ENCODE results near the gene ASGR1. TPM values are rescaled to one million over a fixed set of nuclear protein-coding genes. Genes with fewer than 3 reads are reported as not detected.
"Not testable (repeated sequence)": the region's sequence is repeated elsewhere in the genome, so short reads cannot be mapped to it uniquely, and the experiment has no call there.

Gene ASGR1
- total RNA-seq, 2 experiments from 2014 or later = 0.65 to 1.3 TPM

- POLR2A ChIA-PET = no interaction called here
- CTCF ChIA-PET = no interaction called here
Measured at GRCh38 chr17:7196651-7197401, 17.7 kb upstream of the ASGR1 start.

- CTCF ChIA-PET = no interaction called here
- POLR2A ChIA-PET = interaction anchor here (0.5 kb wide), 1 partner anchor 18 kb away, joined by 3 read pairs; no protein-coding TSS in a partner anchor
Measured at GRCh38 chr17:7195971-7196370, 16.8 kb upstream of the ASGR1 start.

GRCh38 chr17:7192271-7192937 is 13.2 kb upstream of the ASGR1 start:
- ChIA-PET CTCF (interaction anchor here (1.6 kb wide), 1 partner anchor 11 kb away, joined by 4 read pairs; no protein-coding TSS in a partner anchor), POLR2A (no interaction called here)

- ChIA-PET POLR2A (interaction anchor here (0.6 kb wide), 1 partner anchor 150 kb away, joined by 5 read pairs; no protein-coding TSS in a partner anchor), CTCF (interaction anchor here (0.7 to 0.9 kb wide), 2 partner anchors 180 to 358 kb away, joined by 3 to 4 read pairs; no protein-coding TSS in a partner anchor)
Measured at GRCh38 chr17:7191571-7192270, 12.6 kb upstream of the ASGR1 start.

- CTCF ChIA-PET = interaction anchor here (0.7 to 0.9 kb wide), 2 partner anchors 179 to 358 kb away, joined by 3 to 4 read pairs; no protein-coding TSS in a partner anchor
- POLR2A ChIA-PET = interaction anchor here (0.6 kb wide), 1 partner anchor 149 kb away, joined by 5 read pairs; no protein-coding TSS in a partner anchor
Measured at GRCh38 chr17:7191069-7191468, 11.9 kb upstream of the ASGR1 start.

- ChIA-PET CTCF (no interaction called here), POLR2A (no interaction called here)
Measured at GRCh38 chr17:7190276-7190917, 11.2 kb upstream of the ASGR1 start.

GRCh38 chr17:7186241-7186640 is 7.1 kb upstream of the ASGR1 start:
- ChIA-PET POLR2A (no interaction called here), CTCF (interaction anchor here (0.9 kb wide), 1 partner anchor 12 kb away, joined by 3 read pairs; no protein-coding TSS in a partner anchor)

GRCh38 chr17:7184647-7185046 is 5.5 kb upstream of the ASGR1 start:
- CTCF ChIA-PET = interaction anchor here (1.1 kb wide), 1 partner anchor 16 kb away, joined by 3 read pairs; no protein-coding TSS in a partner anchor
- POLR2A ChIA-PET = interaction anchor here (0.7 kb wide), 1 partner anchor 139 kb away, joined by 3 read pairs; no protein-coding TSS in a partner anchor

- ChIA-PET POLR2A (interaction anchor here (0.7 kb wide), 1 partner anchor 138 kb away, joined by 3 read pairs; no protein-coding TSS in a partner anchor), CTCF (no interaction called here)
Measured at GRCh38 chr17:7184091-7184488, 4.9 kb upstream of the ASGR1 start.

- ChIA-PET POLR2A (interaction anchor here (0.7 kb wide), 1 partner anchor 138 kb away, joined by 3 read pairs; no protein-coding TSS in a partner anchor), CTCF (no interaction called here)
Measured at GRCh38 chr17:7183433-7184090, 4.4 kb upstream of the ASGR1 start.

GRCh38 chr17:7182101-7182500 is 2.9 kb upstream of the ASGR1 start:
- POLR2A ChIA-PET = not testable (repeated sequence)
- CTCF ChIA-PET = interaction anchor here (0.8 kb wide), 1 partner anchor 18 kb away, joined by 3 read pairs; no protein-coding TSS in a partner anchor

GRCh38 chr17:7178973-7179316 is 225 bp downstream of the ASGR1 start:
- ChIA-PET POLR2A (no interaction called here), CTCF (interaction anchor here (0.7 kb wide), 1 partner anchor 771 kb away, joined by 3 read pairs; no protein-coding TSS in a partner anchor)

GRCh38 chr17:7177954-7178477 is 1.2 kb downstream of the ASGR1 start:
- ChIA-PET CTCF (interaction anchor here (1.1 to 2.1 kb wide), 8 partner anchors 10 to 174 kb away, joined by 3 to 12 read pairs (median 4); partner anchors contain the start of gene SLC16A11), POLR2A (interaction anchor here (0.7 kb wide), 1 partner anchor 18 kb away, joined by 3 read pairs; no protein-coding TSS in a partner anchor)

- POLR2A ChIA-PET = interaction anchor here (0.7 to 0.8 kb wide), 2 partner anchors 18 to 130 kb away, joined by 3 to 4 read pairs; no protein-coding TSS in a partner anchor
Measured at GRCh38 chr17:7177191-7177953, 1.8 kb downstream of the ASGR1 start.

GRCh38 chr17:7176841-7177190 is 2.4 kb downstream of the ASGR1 start:
- POLR2A ChIA-PET = interaction anchor here (0.8 kb wide), 1 partner anchor 129 kb away, joined by 4 read pairs; no protein-coding TSS in a partner anchor
- CTCF ChIA-PET = interaction anchor here (0.7 to 2.1 kb wide), 11 partner anchors 9 to 333 kb away, joined by 3 to 12 read pairs (median 4); partner anchors contain the start of gene SLC16A11

More at GRCh38 chr17:7177191-7177953, 1.8 kb downstream of the ASGR1 start:
- CTCF ChIA-PET = interaction anchor here (0.7 to 2.1 kb wide), 11 partner anchors 10 to 333 kb away, joined by 3 to 12 read pairs (median 4); partner anchors contain the start of gene SLC16A11

GRCh38 chr17:7176107-7176840 is 2.9 kb downstream of the ASGR1 start:
- ChIA-PET POLR2A (interaction anchor here (0.8 kb wide), 1 partner anchor 128 kb away, joined by 4 read pairs; no protein-coding TSS in a partner anchor), CTCF (interaction anchor here (1.5 to 1.9 kb wide), 3 partner anchors 9 to 131 kb away, joined by 5 to 12 read pairs (median 10); no protein-coding TSS in a partner anchor)

All from activated CD8-positive, alpha-beta memory T cell treated with anti-CD3 and anti-CD28 coated beads for 36 hours (primary cell).